A673 (cell line): Measurements from ENCODE around the gene WSCD2. TPM values are rescaled to one million over a fixed set of nuclear protein-coding genes. Genes with fewer than 3 reads are reported as not detected.

ENCODE experiments used
- BruUV-seq: library from RNA; stranded (reverse); fragments of 400-500 nt; replicated peaks from 2 replicates; lab custom pipeline; 2021; lab: Mats Ljungman, UMichigan
- CTCF ChIA-PET: fragments of 300-600 bp; sonication (Branson Sonifier 250); formaldehyde crosslinking; loops from one replicate; lab custom pipeline; 2022; ENCODE audit warnings: antibody characterized with exemption; lab: Charles Lee
- POLR2A ChIA-PET: fragments of 300-600 bp; sonication (Branson Sonifier 250); formaldehyde crosslinking; loops from one replicate; lab custom pipeline; 2022; ENCODE audit warnings: antibody characterized with exemption; ENCODE audit not compliant: low non-redundant PET; lab: Charles Lee
- DNase-seq: peaks from one replicate; pipeline ENCODE4 v3.0.0-alpha.2; 2015; ENCODE audit warnings: low spot score
- H3K27ac ChIP-seq: fragments of 200-600 bp; sonication (generic); 2 replicates; pipeline ENCODE4 v1.5.1; 2016; ENCODE audit warnings: mixed run types, low read depth, mild to moderate bottlenecking, mixed read lengths, antibody characterized with exemption, low read length; ENCODE audit not compliant: poor library complexity, severe bottlenecking
- H3K27me3 ChIP-seq: fragments of 200-600 bp; sonication (generic); replicated peaks from 2 replicates; pipeline ENCODE4 v1.6.1; 2017; ENCODE audit warnings: mixed run types, low read depth, mild to moderate bottlenecking, mixed read lengths, antibody characterized with exemption, low read length; ENCODE audit not compliant: insufficient read depth, poor library complexity
- H3K36me3 ChIP-seq: fragments of 200-600 bp; sonication (generic); 2 replicates; pipeline ENCODE4 v1.6.1; 2016; ENCODE audit warnings: mixed run types, mild to moderate bottlenecking, mixed read lengths, antibody characterized with exemption, low read length; ENCODE audit not compliant: insufficient read depth, poor library complexity, severe bottlenecking
- H3K4me1 ChIP-seq: fragments of 200-600 bp; sonication (generic); 2 replicates; pipeline ENCODE4 v1.6.1; 2017; ENCODE audit warnings: mixed run types, mild to moderate bottlenecking, mixed read lengths, antibody characterized with exemption, low read length; ENCODE audit not compliant: insufficient read depth, poor library complexity, severe bottlenecking
- H3K4me3 ChIP-seq: fragments of 200-600 bp; sonication (generic); 2 replicates; pipeline ENCODE4 v1.5.1; 2016; ENCODE audit warnings: low read depth, mixed run types, mild to moderate bottlenecking, mixed read lengths, low read length; ENCODE audit not compliant: poor library complexity, severe bottlenecking
- H3K9me3 ChIP-seq: fragments of 200-600 bp; sonication (generic); 2 replicates; pipeline ENCODE4 v1.6.1; 2016; ENCODE audit warnings: mixed run types, low read depth, mild to moderate bottlenecking, mixed read lengths, antibody characterized with exemption, low read length; ENCODE audit not compliant: poor library complexity, severe bottlenecking
- CTCF ChIP-seq: fragments of 300-800, 200-600 bp; sonication (generic); conservative IDR thresholded peaks from 2 replicates; pipeline ENCODE4 v1.5.1; 2017; ENCODE audit warnings: low read depth, mild to moderate bottlenecking, antibody characterized with exemption, low read length, moderate library complexity, mixed read lengths
- EZH2 ChIP-seq: fragments of 200-600 bp; sonication (generic); IDR thresholded peaks from 2 replicates; pipeline ENCODE4 v1.6.1; 2017; ENCODE audit warnings: borderline replicate concordance, low read depth, mild to moderate bottlenecking, mixed read lengths, antibody characterized with exemption, low read length; ENCODE audit not compliant: poor library complexity, severe bottlenecking
- intact Hi-C: fragments of 100-400 bp; cut with micrococcal nuclease; formaldehyde crosslinking; loops from one replicate; pipeline ENCODE4 v1.10.0; 2022; ENCODE audit not compliant: unreplicated experiment
- total RNA-seq: library from RNA; stranded (reverse); gene quantifications from 2 replicates; pipeline ENCODE4 v1.2.3, GENCODE V29; 2021

The WSCD2 gene
- total RNA-seq, 1 experiment from 2014 or later: not detected

DNA sequence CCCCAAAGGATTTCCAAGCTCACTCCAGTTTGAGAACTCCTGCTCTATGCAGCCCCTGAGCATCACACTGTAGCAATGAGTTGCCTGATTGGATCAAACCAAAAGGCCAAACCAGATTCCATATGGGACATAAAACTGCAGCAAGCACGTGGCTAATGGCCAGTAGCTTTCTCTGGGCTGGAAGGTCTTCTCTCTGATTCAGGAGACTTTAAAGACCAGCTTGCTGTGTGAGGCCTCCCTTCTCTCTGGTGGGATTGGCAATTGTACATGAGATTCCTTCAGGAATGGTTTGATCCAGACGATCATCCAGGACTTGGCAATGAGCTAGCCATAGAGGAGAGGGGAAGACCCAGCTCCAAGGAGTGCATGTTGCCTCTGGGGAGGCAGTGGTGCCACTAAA lies 50.2 kb downstream of the WSCD2 start:
- CTCF ChIA-PET: no interaction called here
- POLR2A ChIA-PET: interaction anchor here (0.6 kb wide), 1 partner anchor 499 kb away, joined by 11 read pairs; no protein-coding TSS in a partner anchor
- DNase-seq: no peak

GRCh38 chr12:108180255-108181094 lies 51.4 kb downstream of the WSCD2 start:
- ChIA-PET CTCF (no interaction called here), POLR2A (interaction anchor here (0.5 kb wide), 1 partner anchor 205 kb away, joined by 5 read pairs; no protein-coding TSS in a partner anchor)
- Histone ChIP-seq H3K36me3 (no peaks in the 10 kb centered on the region), H3K27me3 (peaks cover 27% of the 10 kb centered on the region), H3K4me1 (no peaks in the 10 kb centered on the region), H3K4me3 (no peak overlapping the region), H3K9me3 (no peaks in the 10 kb centered on the region), H3K27ac (no peak overlapping the region)
- no TSS peak for BruUV-seq
- intact Hi-C loops: no loop called here
- TF ChIP-seq EZH2 (no peak), CTCF (no peak)
- no peak for DNase-seq

More for the DNA sequence above, 50.2 kb downstream of the WSCD2 start:
- no peak overlapping the region for H3K27ac ChIP-seq
- no peak overlapping the region for H3K4me3 ChIP-seq
- H3K27me3 ChIP-seq: peaks cover 27% of the 10 kb centered on the region
- no TSS peak for BruUV-seq
- H3K4me1 ChIP-seq: no peaks in the 10 kb centered on the region
- no peaks in the 10 kb centered on the region for H3K9me3 ChIP-seq
- TF ChIP-seq EZH2 (no peak), CTCF (no peak)
- H3K36me3 ChIP-seq: no peaks in the 10 kb centered on the region
- intact Hi-C loops: no loop called here

DNA sequence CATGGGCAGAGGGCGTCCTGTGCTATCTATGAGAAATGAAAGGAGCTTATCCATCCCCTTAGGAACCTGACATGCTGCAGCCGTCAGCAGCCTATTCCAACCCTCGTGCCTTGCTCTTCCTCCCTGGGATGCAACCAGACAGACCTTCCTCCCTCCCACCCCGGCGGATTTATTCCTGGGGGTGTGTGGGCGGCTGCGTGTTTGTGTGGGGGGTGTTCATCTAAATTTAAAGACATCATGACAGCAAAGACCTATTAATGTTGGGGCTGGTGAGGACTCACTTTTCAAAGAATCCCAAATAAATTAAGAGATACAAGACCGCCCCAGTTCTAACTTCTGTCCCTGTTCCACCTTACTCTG lies 52.0 kb downstream of the WSCD2 start:
- Histone ChIP-seq H3K27me3 (peaks cover 27% of the 10 kb centered on the region), H3K9me3 (no peaks in the 10 kb centered on the region), H3K4me3 (no peak overlapping the region), H3K27ac (no peak overlapping the region), H3K36me3 (no peaks in the 10 kb centered on the region), H3K4me1 (no peaks in the 10 kb centered on the region)
- DNase-seq: no peak
- ChIA-PET POLR2A (interaction anchor here (0.5 kb wide), 1 partner anchor 205 kb away, joined by 5 read pairs; no protein-coding TSS in a partner anchor), CTCF (no interaction called here)
- intact Hi-C loops: no loop called here
- no TSS peak for BruUV-seq
- TF ChIP-seq CTCF (no peak), EZH2 (no peak)
